LoVo (cell line): Measurements from ENCODE around the gene SLC46A3.

ENCODE experiments used
- DNase-seq: peaks from one replicate; pipeline ENCODE4 v3.0.0-alpha.2; 2016; ENCODE audit warnings: low spot score

The SLC46A3 gene

GRCh38 chr13:28679628-28680027 is 39.1 kb downstream of the SLC46A3 start:
- DNase-seq: no peak

- no peak for DNase-seq
These were observed 40.0 kb downstream of the SLC46A3 start for GRCh38 chr13:28678809-28679208.

GRCh38 chr13:28671126-28671792 is 47.5 kb downstream of the SLC46A3 start:
- DNase-seq: no peak

GRCh38 chr13:28666897-28667488 is 51.8 kb downstream of the SLC46A3 start:
- DNase-seq: no peak

GRCh38 chr13:28659621-28659970 is 59.2 kb downstream of the SLC46A3 start:
- peak; percentile 6 for DNase-seq

GRCh38 chr13:28658796-28659620 is 59.8 kb downstream of the SLC46A3 start, which contains the start of gene POMP:
Gene POMP (plus strand): TSS chr13:28659130. CDS start chr13:28659185, 55 bp downstream.
- DNase-seq: peak; percentile 91

GRCh38 chr13:28658539-28658795 is 60.3 kb downstream of the SLC46A3 start:
- DNase-seq: no peak

GRCh38 chr13:28657784-28658538 is 60.8 kb downstream of the SLC46A3 start:
- peak; percentile 7 for DNase-seq

- DNase-seq: no peak
These were observed 63.2 kb downstream of the SLC46A3 start for GRCh38 chr13:28655561-28655960.

GRCh38 chr13:28654276-28654675 is 64.5 kb downstream of the SLC46A3 start:
- DNase-seq: no peak

GRCh38 chr13:28653111-28653510 is 65.7 kb downstream of the SLC46A3 start:
- DNase-seq: no peak

GRCh38 chr13:28651810-28652401 is 66.9 kb downstream of the SLC46A3 start:
- DNase-seq: no peak

- no peak for DNase-seq
These were observed 68.5 kb downstream of the SLC46A3 start for GRCh38 chr13:28650284-28650683.
